SK-N-SH (cell line): ENCODE results near the gene BEGAIN. TPM values are rescaled to one million over a fixed set of nuclear protein-coding genes. Genes with fewer than 3 reads are reported as not detected.
"Not testable (repeated sequence)": the region's sequence is repeated elsewhere in the genome, so short reads cannot be mapped to it uniquely, and the experiment has no call there.

Source experiments
- CTCF ChIA-PET: fragments of 300-600, 350-600 bp; formaldehyde crosslinking; extraction: SDS; loops from one replicate; lab custom pipeline; 2021; lab: Yijun Ruan, JAX
- POLR2A ChIA-PET: fragments of 350-600 bp; sonication (Branson Sonifier 250); formaldehyde crosslinking; extraction: SDS; loops from one replicate; lab custom pipeline; 2020; ENCODE audit warnings: antibody characterized with exemption, inconsistent platforms; lab: Yijun Ruan, JAX
- DNase-seq: peaks from one replicate; pipeline ENCODE4 v3.0.0; 2012
- H2AFZ ChIP-seq: fragments of 200-600 bp; sonication (generic); 2 replicates; pipeline ENCODE4 v1.8.1; 2016; ENCODE audit warnings: antibody characterized with exemption, mild to moderate bottlenecking, low read depth
- H3F3A ChIP-seq: fragments of 200-600 bp; sonication (generic); replicated peaks from 2 replicates; pipeline ENCODE3; 2016; ENCODE audit warnings: antibody characterized with exemption, mild to moderate bottlenecking; ENCODE audit not compliant: insufficient read depth
- H3K27ac ChIP-seq, 2 experiments: fragments of 200-500 bp in 1 of 2; fragments of 200-600 bp in 1 of 2; sonication (Bioruptor generic) in 1 of 2; sonication (generic), shearing (Covaris generic) in 1 of 2; 2 replicates each; pipeline versions ENCODE4 v1.5.1 to v1.6.1; 2014 to 2016; ENCODE audit warnings: low read depth in 2 of 2, inconsistent platforms in 1 of 2, low read length in 1 of 2, mild to moderate bottlenecking in 1 of 2, mixed read lengths in 1 of 2
- H3K27me3 ChIP-seq: fragments of 200-600 bp; sonication (generic), shearing (Covaris generic); 2 replicates; pipeline ENCODE4 v1.6.1; 2016; ENCODE audit warnings: mixed run types; ENCODE audit not compliant: insufficient read depth
- H3K36me3 ChIP-seq, 2 experiments: fragments of 200-500 bp in 1 of 2; fragments of 200-600 bp in 1 of 2; sonication (Bioruptor generic) in 1 of 2; sonication (generic) in 1 of 2; replicated peaks in 1 of 2; 2 replicates each; pipeline versions ENCODE3 to v1.5.1; 2014 to 2016; ENCODE audit warnings: low read length in 1 of 2, mild to moderate bottlenecking in 1 of 2; ENCODE audit not compliant: insufficient read depth in 2 of 2, control insufficient read depth in 1 of 2
- H3K4me1 ChIP-seq, 2 experiments: fragments of 200-500 bp in 1 of 2; fragments of 200-600 bp in 1 of 2; sonication (Bioruptor generic) in 1 of 2; sonication (generic), shearing (Covaris generic) in 1 of 2; 2 replicates each; pipeline versions ENCODE4 v1.5.1 to v1.6.1; 2014 to 2016; ENCODE audit warnings: low read depth in 1 of 2, low read length in 1 of 2, mixed run types in 1 of 2; ENCODE audit not compliant: insufficient read depth in 2 of 2, control insufficient read depth in 1 of 2
- H3K4me2 ChIP-seq: fragments of 200-600 bp; sonication (generic), shearing (Covaris generic); 2 replicates; pipeline ENCODE4 v1.6.1; 2017; ENCODE audit warnings: mixed run types
- H3K4me3 ChIP-seq, 2 experiments: fragments of 200-500 bp in 1 of 2; fragments of 200-600 bp in 1 of 2; sonication (Bioruptor generic) in 1 of 2; sonication (generic), shearing (Covaris generic) in 1 of 2; 2 replicates each; pipeline versions ENCODE4 v1.5.1 to v1.8.1; 2014 to 2016; ENCODE audit warnings: low read depth in 2 of 2, inconsistent platforms in 1 of 2, low read length in 1 of 2, mild to moderate bottlenecking in 1 of 2, mixed read lengths in 1 of 2, moderate library complexity in 1 of 2
- H3K79me2 ChIP-seq: fragments of 200-600 bp; sonication (generic); 2 replicates; pipeline ENCODE4 v1.8.1; 2017; ENCODE audit warnings: mild to moderate bottlenecking; ENCODE audit not compliant: insufficient read depth
- H3K9ac ChIP-seq: fragments of 200-600 bp; sonication (generic); 2 replicates; pipeline ENCODE4 v1.6.1; 2017; ENCODE audit warnings: mixed run types
- H3K9me2 ChIP-seq: fragments of 200-600 bp; sonication (generic); 2 replicates; pipeline ENCODE4 v1.6.1; 2017; ENCODE audit warnings: mixed run types
- H3K9me3 ChIP-seq: fragments of 200-600 bp; sonication (generic); 2 replicates; pipeline ENCODE4 v1.6.1; 2017; ENCODE audit warnings: mixed run types, mild to moderate bottlenecking, moderate library complexity
- H4K20me1 ChIP-seq: fragments of 200-600 bp; sonication (generic); 2 replicates; pipeline ENCODE4 v1.6.1; 2017; ENCODE audit warnings: mild to moderate bottlenecking, mixed run types; ENCODE audit not compliant: insufficient read depth
- ELF1 ChIP-seq: IDR thresholded peaks from 2 replicates; pipeline ENCODE4 v1.4.0; 2012
- EZH2phosphoT487 ChIP-seq: fragments of 200-600 bp; sonication (generic); IDR thresholded peaks from 2 replicates; pipeline ENCODE4 v1.6.1; 2017; ENCODE audit warnings: low read depth, mixed run types, mild to moderate bottlenecking, antibody characterized with exemption, moderate library complexity, borderline replicate concordance
- FOXM1 ChIP-seq: IDR thresholded peaks from 2 replicates; pipeline ENCODE4 v1.4.0; 2012; ENCODE audit warnings: low read depth, mild to moderate bottlenecking
- JUND ChIP-seq: IDR thresholded peaks from 2 replicates; pipeline ENCODE4 v1.4.0; 2012
- NFIC ChIP-seq: IDR thresholded peaks from 2 replicates; pipeline ENCODE4 v1.4.0; 2012; ENCODE audit warnings: borderline replicate concordance
- RAD21 ChIP-seq: IDR thresholded peaks from 2 replicates; pipeline ENCODE4 v1.6.1; 2012; ENCODE audit warnings: mild to moderate bottlenecking, low read length
- REST ChIP-seq: IDR thresholded peaks from 2 replicates; pipeline ENCODE4 v1.6.1; 2012; ENCODE audit warnings: mild to moderate bottlenecking, low read depth, low read length, moderate library complexity
- TCF12 ChIP-seq: IDR thresholded peaks from 2 replicates; pipeline ENCODE4 v1.4.0; 2012
- USF2 ChIP-seq: fragments of 150-350 bp; IDR thresholded peaks from 2 replicates; pipeline ENCODE4 v1.6.1; 2017; ENCODE audit warnings: antibody characterized with exemption, low read length, low read depth, borderline replicate concordance
- WGBS: methylation state at CpG from one replicate; pipeline ENCODE4 v1.1.6; 2017; ENCODE audit warnings: low lambda C conversion rate; 5-methylcytosine and 5-hydroxymethylcytosine counted together
- polyA plus RNA-seq, 3 experiments: library from polyadenylated mRNA; depleted of rRNA; stranded (reverse); fragments of >200 nt; gene quantifications; 2 replicates each; pipeline ENCODE4 v1.2.3, GENCODE V29; 2012

The BEGAIN gene
- polyA plus RNA-seq, 1 of the 3 experiments (the other 2 are of a cell fraction): 4.2 TPM

- TF ChIP-seq NFIC: no peak
- no peak for TF ChIP-seq ELF1
- TF ChIP-seq REST: no peak
- TF ChIP-seq USF2: no peak
- TF ChIP-seq RAD21: no peak
These were observed 64.6 kb downstream of the BEGAIN start (continued) for GRCh38 chr14:100522616-100523099.

GRCh38 chr14:100506053-100506452 is 81.2 kb downstream of the BEGAIN start:
- 71% methylated on average over 3 of the region's 3 CpGs for WGBS
- CTCF ChIA-PET: interaction anchor here (1.0 to 1.5 kb wide), 2 partner anchors 9 to 88 kb away, joined by 3 to 4 read pairs; no protein-coding TSS in a partner anchor
- H3K9me3 ChIP-seq, H3K79me2 ChIP-seq, H3K4me2 ChIP-seq, H3K27me3 ChIP-seq, H3F3A ChIP-seq, H3K9me2 ChIP-seq, DNase-seq, POLR2A ChIA-PET, H3K4me3 ChIP-seq, H3K9ac ChIP-seq, H4K20me1 ChIP-seq, H3K36me3 ChIP-seq, H3K4me1 ChIP-seq, H3K27ac ChIP-seq, H2AFZ ChIP-seq: not testable (repeated sequence)

- H4K20me1 ChIP-seq: no peaks in the 10 kb centered on the region
- POLR2A ChIA-PET: no interaction called here
- H2AFZ ChIP-seq: no peak overlapping the region
- no peak overlapping the region for H3K27ac ChIP-seq
- DNase-seq: no peak
- H3F3A ChIP-seq: peaks cover 9% of the 10 kb centered on the region
- CTCF ChIA-PET: no interaction called here
- no peaks in the 10 kb centered on the region for H3K79me2 ChIP-seq
- H3K4me3 ChIP-seq: no peak overlapping the region
- H3K4me2 ChIP-seq: no peak overlapping the region
- no peaks in the 10 kb centered on the region for H3K9me2 ChIP-seq
- H3K9me3 ChIP-seq: no peaks in the 10 kb centered on the region
- peaks cover 0 to 6% of the 10 kb centered on the region in 2 experiments for H3K36me3 ChIP-seq
- 85% methylated on average over 3 of the region's 3 CpGs for WGBS
- peaks cover 0 to 11% of the 10 kb centered on the region in 2 experiments; a peak in 1 of 4 replicates for H3K4me1 ChIP-seq
- H3K27me3 ChIP-seq: no peaks in the 10 kb centered on the region
- no peak overlapping the region for H3K9ac ChIP-seq
- no peak for TF ChIP-seq JUND
- TF ChIP-seq ELF1: no peak
- no peak for TF ChIP-seq EZH2phosphoT487
- no peak for TF ChIP-seq TCF12
- no peak for TF ChIP-seq USF2
- TF ChIP-seq FOXM1: no peak
These were observed 82.7 kb downstream of the BEGAIN start for GRCh38 chr14:100504372-100505078.
